OCI-LY1 (cell line): ENCODE measurements around the gene TMEM178B.

Experiments
- EZH2 ChIP-seq: fragments of 200-600 bp; sonication (generic), shearing (Covaris generic); IDR thresholded peaks from 2 replicates; pipeline ENCODE4 v1.8.0; 2017; ENCODE audit warnings: borderline replicate concordance, mixed run types, mild to moderate bottlenecking, antibody characterized with exemption, low read length, moderate library complexity, mixed read lengths
- TF ChIP-seq, protein P1 (sequence below): fragments of 200-600 bp; sonication (generic), shearing (Covaris generic); IDR thresholded peaks from 2 replicates; pipeline ENCODE4 v1.5.1; 2017; ENCODE audit warnings: mild to moderate bottlenecking, antibody characterized with exemption, low read length, moderate library complexity, mixed read lengths

DNA sequence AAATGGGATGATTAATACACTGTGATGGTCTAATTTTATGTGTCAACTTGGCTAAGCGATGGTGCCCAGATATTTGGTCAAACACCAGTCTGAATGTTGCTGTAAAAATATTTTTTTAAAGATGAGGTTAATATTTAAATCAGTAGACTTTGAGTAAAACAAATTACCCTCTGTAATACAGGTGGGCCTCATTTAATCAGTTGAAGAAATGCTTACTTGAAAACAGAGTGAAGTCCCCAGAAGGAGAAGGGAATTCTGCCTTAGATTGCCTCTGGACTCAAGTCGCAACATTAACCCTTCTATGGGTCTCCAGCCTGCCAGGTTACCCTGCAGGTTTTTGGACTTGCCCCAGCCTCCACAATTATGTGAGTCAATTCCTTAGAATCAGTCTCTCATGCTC lies 427.6 kb downstream of the TMEM178B start:
- TF ChIP-seq, protein P1, sequence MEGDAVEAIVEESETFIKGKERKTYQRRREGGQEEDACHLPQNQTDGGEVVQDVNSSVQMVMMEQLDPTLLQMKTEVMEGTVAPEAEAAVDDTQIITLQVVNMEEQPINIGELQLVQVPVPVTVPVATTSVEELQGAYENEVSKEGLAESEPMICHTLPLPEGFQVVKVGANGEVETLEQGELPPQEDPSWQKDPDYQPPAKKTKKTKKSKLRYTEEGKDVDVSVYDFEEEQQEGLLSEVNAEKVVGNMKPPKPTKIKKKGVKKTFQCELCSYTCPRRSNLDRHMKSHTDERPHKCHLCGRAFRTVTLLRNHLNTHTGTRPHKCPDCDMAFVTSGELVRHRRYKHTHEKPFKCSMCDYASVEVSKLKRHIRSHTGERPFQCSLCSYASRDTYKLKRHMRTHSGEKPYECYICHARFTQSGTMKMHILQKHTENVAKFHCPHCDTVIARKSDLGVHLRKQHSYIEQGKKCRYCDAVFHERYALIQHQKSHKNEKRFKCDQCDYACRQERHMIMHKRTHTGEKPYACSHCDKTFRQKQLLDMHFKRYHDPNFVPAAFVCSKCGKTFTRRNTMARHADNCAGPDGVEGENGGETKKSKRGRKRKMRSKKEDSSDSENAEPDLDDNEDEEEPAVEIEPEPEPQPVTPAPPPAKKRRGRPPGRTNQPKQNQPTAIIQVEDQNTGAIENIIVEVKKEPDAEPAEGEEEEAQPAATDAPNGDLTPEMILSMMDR, result no peak
- TF ChIP-seq EZH2, result no peak
